Measurements from ENCODE around the gene C1QL4.
"Not testable (repeated sequence)": the region's sequence is repeated elsewhere in the genome, so short reads cannot be mapped to it uniquely, and the experiment has no call there.

Gene C1QL4

DNA sequence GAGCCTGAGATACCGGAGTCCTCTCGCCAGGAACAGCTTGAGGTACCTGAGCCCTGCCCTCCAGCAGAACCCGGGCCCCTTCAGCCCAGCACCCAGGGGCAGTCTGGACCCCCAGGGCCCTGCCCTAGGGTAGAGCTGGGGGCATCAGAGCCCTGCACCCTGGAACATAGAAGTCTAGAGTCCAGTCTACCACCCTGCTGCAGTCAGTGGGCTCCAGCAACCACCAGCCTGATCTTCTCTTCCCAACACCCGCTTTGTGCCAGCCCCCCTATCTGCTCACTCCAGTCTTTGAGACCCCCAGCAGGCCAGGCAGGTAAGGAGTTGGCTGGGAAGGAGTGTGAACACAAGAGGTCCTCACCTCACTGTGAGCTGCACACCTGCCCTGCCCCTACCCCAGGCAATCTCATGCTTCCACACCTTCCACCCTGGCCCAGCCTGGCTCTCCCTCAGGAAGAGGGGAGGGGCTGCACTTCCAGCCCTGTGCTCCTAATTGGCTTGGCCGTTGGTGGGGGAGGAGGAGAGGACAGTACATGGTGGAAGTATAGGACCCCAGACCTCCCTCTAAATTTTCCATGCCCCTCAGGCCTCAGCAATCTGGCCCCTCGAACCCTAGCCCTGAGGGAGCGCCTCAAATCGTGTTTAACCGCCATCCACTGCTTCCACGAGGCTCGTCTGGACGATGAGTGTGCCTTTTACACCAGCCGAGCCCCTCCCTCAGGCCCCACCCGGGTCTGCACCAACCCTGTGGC is 6.2 kb downstream of the C1QL4 start:
- Mint-ChIP-seq H3K9me3 (no peaks in the 10 kb centered on the region), H3K4me3 (no peak overlapping the region), H3K4me1 (peaks cover 9% of the 10 kb centered on the region), H3K36me3 (peaks cover 2% of the 10 kb centered on the region), H3K27ac (no peak overlapping the region), H3K27me3 (peaks cover 27% of the 10 kb centered on the region)

DNA sequence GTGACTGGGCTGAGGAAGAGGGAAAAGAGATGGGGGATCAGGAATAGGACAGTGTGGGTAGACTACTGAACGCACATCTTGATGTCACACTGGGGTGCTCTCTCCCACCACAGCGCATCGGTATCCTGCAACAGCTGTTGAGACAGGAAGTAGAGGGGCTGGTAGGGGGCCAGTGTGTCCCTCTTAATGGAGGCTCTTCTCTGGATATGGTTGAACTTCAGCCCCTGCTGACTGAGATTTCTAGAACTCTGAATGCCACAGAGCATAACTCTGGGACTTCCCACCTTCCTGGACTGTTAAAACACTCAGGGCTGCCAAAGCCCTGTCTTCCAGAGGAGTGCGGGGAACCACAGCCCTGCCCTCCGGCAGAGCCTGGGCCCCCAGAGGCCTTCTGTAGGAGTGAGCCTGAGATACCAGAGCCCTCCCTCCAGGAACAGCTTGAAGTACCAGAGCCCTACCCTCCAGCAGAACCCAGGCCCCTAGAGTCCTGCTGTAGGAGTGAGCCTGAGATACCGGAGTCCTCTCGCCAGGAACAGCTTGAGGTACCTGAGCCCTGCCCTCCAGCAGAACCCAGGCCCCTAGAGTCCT is 6.9 kb downstream of the C1QL4 start:
- Mint-ChIP-seq H3K4me3 (no peak overlapping the region), H3K27ac (peak overlapping the region; percentile 36), H3K4me1 (peaks cover 4% of the 10 kb centered on the region), H3K36me3 (no peaks in the 10 kb centered on the region), H3K9me3 (no peaks in the 10 kb centered on the region), H3K27me3 (peaks cover 20% of the 10 kb centered on the region)

DNA sequence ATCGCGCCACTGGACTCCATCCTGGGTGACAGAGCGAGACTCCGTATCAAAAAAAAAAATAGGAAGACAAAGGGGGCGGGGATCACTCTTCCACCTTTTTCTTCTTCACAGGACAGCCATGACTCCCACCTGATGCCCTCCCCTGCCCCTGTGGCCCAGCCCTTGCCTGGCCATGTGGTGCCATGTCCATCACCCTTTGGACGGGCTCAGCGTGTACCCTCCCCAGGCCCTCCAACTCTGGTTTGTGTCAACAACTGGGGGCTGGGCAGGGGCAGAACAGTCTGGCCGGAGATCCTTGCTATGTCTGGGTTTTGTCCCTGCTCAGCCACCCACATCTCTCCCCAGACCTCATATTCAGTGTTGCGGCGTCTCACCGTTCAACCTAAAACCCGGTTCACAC is 8.2 kb downstream of the C1QL4 start:
- no peak overlapping the region for H3K4me3 Mint-ChIP-seq
- peaks cover 14% of the 10 kb centered on the region for H3K27me3 Mint-ChIP-seq
- peaks cover 4% of the 10 kb centered on the region for H3K4me1 Mint-ChIP-seq
- H3K27ac Mint-ChIP-seq = no peak overlapping the region
- H3K9me3 Mint-ChIP-seq = no peaks in the 10 kb centered on the region
- no peaks in the 10 kb centered on the region for H3K36me3 Mint-ChIP-seq

DNA sequence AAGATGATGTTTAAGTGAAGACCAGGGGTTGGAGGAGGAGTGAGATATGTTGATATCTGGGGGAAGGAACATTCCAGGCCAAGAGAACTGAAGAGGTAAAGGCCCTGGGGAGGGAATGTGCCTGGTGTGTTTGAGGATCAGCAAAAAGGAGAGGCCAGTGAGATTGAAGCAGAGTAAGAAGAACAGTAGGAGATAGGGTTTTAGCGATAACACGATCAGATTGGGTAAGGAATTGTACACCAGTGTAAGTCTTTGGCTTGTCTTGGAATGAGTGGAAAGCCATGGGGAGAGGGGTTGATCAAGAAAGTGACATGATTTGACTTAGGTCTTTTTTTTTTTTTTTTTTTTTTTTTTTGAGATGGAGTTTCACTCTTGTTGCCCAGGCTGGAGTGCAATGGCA is 9.1 kb downstream of the C1QL4 start:
- H3K4me3 Mint-ChIP-seq = no peak overlapping the region
- H3K36me3 Mint-ChIP-seq = no peaks in the 10 kb centered on the region
- peaks cover 10% of the 10 kb centered on the region for H3K27me3 Mint-ChIP-seq
- no peaks in the 10 kb centered on the region for H3K9me3 Mint-ChIP-seq
- peaks cover 9% of the 10 kb centered on the region for H3K4me1 Mint-ChIP-seq
- H3K27ac Mint-ChIP-seq = no peak overlapping the region

DNA sequence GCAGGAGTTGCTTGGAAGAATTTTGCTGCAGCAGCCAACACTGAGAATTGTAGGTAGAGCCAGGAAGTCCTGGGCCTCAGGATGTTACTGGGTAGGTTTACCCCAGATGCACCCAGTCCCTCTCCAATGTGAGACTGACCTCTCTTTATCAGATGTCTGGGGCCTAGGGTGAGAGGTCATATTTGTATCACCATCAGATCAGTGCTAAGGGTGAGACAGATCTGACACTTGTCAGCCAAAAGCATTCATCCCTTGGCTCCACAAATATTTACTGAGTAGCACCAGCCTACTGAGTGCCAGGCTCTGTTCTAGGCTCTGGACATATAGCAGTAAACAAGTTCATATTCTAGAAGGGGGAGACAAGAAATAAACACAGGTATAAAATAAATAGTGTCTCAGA is 9.6 kb downstream of the C1QL4 start:
- Mint-ChIP-seq H3K4me1 (peaks cover 12% of the 10 kb centered on the region), H3K36me3 (no peaks in the 10 kb centered on the region), H3K4me3 (no peak overlapping the region), H3K9me3 (no peaks in the 10 kb centered on the region), H3K27ac (no peak overlapping the region), H3K27me3 (peaks cover 10% of the 10 kb centered on the region)

DNA sequence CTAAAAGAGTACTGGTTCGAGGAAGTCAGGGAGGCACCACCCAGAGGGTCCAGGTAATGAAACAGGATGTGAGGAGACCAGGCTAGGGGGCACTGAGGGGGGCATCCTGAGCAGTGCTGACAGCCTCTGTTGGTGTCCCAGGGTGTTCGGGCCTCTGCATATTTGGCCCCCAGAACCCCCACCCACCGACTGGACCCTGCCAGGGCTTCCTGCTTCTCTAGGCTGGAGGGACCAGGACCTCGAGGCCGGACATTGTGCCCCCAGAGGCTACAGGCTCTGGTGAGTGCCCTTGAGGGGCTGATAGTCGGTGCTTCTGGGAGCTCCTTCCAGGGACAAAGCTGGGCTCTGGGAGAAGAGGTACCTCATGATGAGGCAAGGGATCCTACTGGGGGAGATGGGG is 11.4 kb downstream of the C1QL4 start:
- Mint-ChIP-seq H3K27me3 (no peaks in the 10 kb centered on the region), H3K4me1 (peaks cover 21% of the 10 kb centered on the region), H3K4me3 (no peak overlapping the region), H3K27ac (no peak overlapping the region), H3K9me3 (no peaks in the 10 kb centered on the region), H3K36me3 (no peaks in the 10 kb centered on the region)

DNA sequence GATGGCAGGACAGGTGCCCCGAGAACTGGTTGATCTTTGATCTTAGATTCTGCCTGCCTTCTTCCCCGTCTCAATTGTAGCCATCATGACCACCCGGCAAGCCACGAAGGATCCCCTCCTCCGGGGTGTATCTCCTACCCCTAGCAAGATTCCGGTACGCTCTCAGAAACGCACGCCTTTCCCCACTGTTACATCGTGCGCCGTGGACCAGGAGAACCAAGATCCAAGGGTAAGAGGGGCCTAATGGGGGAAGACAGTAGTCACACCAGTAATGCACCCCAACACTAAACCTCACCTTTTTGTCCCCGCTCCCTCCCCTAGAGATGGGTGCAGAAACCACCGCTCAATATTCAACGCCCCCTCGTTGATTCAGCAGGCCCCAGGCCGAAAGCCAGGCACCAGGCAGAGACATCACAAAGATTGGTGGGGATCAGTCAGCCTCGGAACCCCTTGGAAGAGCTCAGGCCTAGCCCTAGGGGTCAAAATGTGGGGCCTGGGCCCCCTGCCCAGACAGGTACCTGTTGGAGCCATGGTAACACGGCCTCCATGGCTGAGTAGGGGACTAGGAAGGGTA is 13.4 kb downstream of the C1QL4 start:
- no peaks in the 10 kb centered on the region for H3K9me3 Mint-ChIP-seq

DNA sequence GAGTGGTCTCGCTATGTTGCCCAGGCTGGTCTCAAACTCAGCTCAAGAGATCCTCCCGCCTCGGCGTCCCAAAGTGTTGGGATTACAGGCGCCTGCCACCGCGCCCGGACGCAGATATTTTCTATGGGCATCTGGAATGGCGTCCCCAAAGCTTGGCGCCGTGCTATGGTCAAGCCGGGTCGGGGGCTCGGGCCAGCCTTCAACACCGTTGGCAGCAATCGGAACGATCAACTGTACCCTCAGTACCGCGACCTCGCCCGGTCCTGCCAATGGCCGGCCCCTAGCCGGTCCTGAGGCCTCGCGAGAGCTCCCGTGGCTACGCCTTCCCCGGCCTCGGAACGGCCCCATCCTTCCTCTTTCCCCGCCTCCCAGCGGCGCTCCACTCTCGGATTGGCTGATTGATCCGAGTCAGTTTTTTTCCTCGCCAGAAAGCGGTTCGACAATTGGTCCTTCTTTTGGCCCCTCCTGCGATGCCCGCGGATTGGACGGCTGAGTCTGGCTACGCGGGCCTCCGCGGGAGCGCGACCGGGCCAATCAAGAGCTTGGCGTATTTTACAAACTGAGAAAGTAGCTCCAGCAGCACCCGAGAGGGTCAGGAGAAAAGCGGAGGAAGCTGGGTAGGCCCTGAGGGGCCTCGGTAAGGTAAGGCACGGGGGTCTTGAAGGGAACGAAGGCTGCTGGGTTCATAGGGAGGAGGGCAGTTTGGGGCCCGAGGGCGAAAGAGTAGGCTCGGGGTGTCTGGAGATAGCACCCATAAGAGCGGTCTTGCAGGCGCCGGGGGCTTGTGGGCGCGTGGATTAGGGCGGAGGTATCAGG is 14.1 kb downstream of the C1QL4 start, which contains the start of gene TROAP:
Gene TROAP, plus strand, starts transcription at position 548 of the 816 bp plus-strand sequence. CDS start 354 bp downstream, outside the sequence.
- no peaks in the 10 kb centered on the region for H3K36me3 Mint-ChIP-seq
- no peaks in the 10 kb centered on the region for H3K9me3 Mint-ChIP-seq
- peak within 1 kb of the TSS; percentile 87 for H3K27ac Mint-ChIP-seq
- no peaks in the 10 kb centered on the region for H3K27me3 Mint-ChIP-seq
- H3K4me3 Mint-ChIP-seq = peak within 1 kb of the TSS; percentile 96
- peaks cover 21% of the 10 kb centered on the region for H3K4me1 Mint-ChIP-seq

More for the DNA sequence above, 13.4 kb downstream of the C1QL4 start:
- H3K4me1 Mint-ChIP-seq = peaks cover 21% of the 10 kb centered on the region
- H3K36me3 Mint-ChIP-seq = no peaks in the 10 kb centered on the region
- H3K4me3 Mint-ChIP-seq = peak overlapping the region; percentile 96
- H3K27me3 Mint-ChIP-seq = no peaks in the 10 kb centered on the region
- H3K27ac Mint-ChIP-seq = no peak overlapping the region

DNA sequence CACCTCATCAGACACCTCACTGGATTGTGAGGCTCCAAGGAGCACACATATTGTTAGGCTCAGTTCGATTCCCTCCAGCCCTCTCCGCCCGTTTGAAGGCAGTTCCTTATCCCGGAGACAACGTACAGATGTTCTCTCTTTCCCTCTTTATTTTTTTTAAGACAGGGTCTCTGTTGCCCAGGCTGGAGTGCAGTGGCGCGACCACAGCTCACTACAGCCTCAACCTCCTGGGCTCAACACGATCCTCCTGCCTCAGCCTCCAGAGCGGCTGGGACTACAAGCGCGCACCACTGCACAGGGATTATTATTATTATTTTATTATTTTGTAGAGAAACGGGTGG is 14.7 kb downstream of the C1QL4 start:
- Mint-ChIP-seq H3K4me1 (peaks cover 21% of the 10 kb centered on the region), H3K27me3 (no peaks in the 10 kb centered on the region), H3K4me3 (peak overlapping the region; percentile 96), H3K36me3 (no peaks in the 10 kb centered on the region), H3K27ac (peak overlapping the region; percentile 87), H3K9me3 (no peaks in the 10 kb centered on the region)

DNA sequence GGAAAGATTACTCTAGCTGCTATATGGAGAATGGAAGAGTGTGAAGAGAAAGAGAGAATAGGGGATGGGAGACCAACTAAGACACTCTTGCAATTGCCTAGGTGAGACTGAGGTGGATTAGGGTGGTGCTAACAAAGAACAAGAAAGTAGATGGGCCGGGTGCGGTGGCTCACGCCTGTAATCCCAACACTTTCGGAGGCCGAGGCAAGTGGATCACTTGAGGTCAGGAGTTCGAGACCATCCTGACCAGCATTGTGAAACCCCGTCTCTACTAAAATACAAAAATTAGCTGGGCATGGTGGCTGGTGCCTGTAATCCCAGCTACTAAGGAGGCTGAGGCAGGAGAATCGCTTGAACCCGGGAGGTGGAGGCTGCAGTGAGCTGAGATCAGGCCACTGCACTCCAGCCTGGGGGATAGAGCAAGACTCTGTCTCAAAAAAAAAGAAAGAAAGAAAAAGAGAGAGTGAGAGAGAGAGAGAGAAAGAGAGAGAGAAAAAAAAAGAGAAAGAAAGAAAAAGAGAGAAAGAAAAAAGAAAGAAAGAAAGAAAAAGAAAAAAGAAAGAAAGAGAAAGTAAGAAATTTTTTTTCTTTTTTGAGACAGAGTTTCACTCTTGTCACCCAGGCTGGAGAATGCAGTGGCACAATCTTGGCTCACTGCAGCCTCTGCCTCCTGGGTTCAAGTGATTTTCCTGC is 16.4 kb downstream of the C1QL4 start:
- H3K4me1 Mint-ChIP-seq = peaks cover 21% of the 10 kb centered on the region
- H3K27me3 Mint-ChIP-seq, H3K36me3 Mint-ChIP-seq, H3K9me3 Mint-ChIP-seq, H3K27ac Mint-ChIP-seq: not testable (repeated sequence)
- H3K4me3 Mint-ChIP-seq = peak overlapping the region; percentile 60

DNA sequence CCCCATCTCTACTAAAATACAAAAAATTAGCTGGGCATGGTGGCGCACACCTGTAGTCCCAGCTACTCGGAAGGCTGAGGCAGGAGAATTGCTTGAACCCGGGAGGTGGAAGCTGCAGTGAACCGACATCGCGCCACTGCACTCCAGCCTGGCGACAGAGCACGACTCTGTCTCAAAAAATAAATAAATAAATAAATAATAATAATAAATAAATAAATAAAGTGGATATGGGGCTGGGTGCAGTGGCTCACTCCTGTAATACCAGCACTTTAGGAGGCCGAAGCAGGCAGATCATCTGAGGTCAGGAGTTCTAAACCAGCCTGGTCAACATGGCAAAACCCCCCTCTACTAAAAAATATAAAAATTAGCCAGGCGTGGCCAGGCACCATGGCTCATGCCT is 19.9 kb downstream of the C1QL4 start:
- H3K36me3 Mint-ChIP-seq, H3K27ac Mint-ChIP-seq, H3K4me1 Mint-ChIP-seq: not testable (repeated sequence)

DNA sequence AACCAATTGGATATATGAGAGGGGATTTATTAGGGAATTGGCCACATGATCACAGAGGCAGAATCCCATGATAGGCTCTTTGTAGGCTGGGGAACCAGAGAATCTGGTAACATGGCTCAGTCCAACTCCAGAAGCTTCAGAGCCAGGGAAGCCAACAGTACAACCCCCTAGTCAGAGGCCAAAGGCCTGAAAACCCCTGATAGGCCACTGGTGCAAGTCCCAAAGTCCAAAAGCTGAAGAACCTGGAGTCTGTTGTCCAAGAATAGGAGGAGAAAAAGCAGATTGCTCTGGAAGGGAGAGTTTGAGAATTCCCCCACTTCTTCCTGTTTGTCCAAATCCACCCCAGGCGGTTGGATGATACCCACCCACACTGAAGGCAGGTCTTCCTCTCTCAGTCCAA is 22.2 kb downstream of the C1QL4 start:
- Mint-ChIP-seq H3K27ac (no peak overlapping the region), H3K4me3 (no peak overlapping the region), H3K9me3 (no peaks in the 10 kb centered on the region), H3K27me3 (peaks cover 7% of the 10 kb centered on the region), H3K4me1 (no peaks in the 10 kb centered on the region), H3K36me3 (no peaks in the 10 kb centered on the region)

More for the DNA sequence above, 19.9 kb downstream of the C1QL4 start:
- H3K9me3 Mint-ChIP-seq, H3K27me3 Mint-ChIP-seq, H3K4me3 Mint-ChIP-seq: not testable (repeated sequence)

DNA sequence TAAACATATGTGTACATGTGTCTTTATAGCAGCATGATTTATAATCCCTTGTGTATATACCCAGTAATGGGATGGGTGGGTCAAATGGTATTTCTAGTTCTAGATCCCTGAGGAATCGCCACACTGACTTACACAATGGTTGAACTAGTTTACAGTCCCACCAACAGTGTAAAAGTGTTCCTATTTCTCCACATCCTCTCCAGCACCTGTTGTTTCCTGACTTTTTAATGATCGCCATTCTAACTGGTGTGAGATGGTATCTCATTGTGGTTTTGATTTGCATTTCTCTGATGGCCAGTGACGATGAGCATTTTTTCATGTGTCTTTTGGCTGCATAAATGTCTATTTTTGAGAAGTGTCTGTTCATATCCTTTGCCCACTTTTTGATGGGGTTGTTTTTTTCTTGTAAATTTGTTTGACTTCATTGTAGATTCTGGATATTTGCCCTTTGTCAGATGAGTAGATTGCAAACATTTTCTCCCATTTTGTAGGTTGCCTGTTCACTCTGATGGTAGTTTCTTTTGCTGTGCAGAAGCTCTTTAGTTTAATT is 26.5 kb downstream of the C1QL4 start:
- H3K27me3 Mint-ChIP-seq = peaks cover 18% of the 10 kb centered on the region
- not testable (repeated sequence) for H3K36me3 Mint-ChIP-seq, H3K4me1 Mint-ChIP-seq, H3K9me3 Mint-ChIP-seq, H3K4me3 Mint-ChIP-seq, H3K27ac Mint-ChIP-seq

DNA sequence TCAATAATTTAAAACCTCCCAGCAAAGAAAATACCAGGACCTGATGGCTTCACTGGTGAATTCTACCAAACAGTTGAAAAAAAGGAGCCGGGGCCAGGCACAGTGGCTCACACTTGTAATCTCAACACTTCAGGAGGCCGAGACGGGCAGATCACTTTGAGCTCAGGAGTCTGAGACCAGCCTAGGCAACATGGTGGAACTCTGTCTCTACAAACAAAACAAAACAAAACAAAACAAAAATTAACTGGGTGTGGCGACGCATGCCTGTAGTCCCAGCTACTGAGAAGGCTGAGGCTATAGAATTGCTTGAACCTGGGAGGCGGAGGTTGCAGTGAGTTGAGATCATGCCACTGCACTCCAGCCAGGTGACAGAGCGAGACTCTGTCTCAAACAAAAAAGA is 27.6 kb downstream of the C1QL4 start:
- Mint-ChIP-seq H3K9me3 (no peaks in the 10 kb centered on the region), H3K4me3 (no peak overlapping the region), H3K36me3 (no peaks in the 10 kb centered on the region), H3K27ac (no peak overlapping the region), H3K4me1 (no peaks in the 10 kb centered on the region), H3K27me3 (peaks cover 21% of the 10 kb centered on the region)
